ENCODE measurements around the gene LRCH1. TPM values are rescaled to one million over a fixed set of nuclear protein-coding genes. Genes with fewer than 3 reads are reported as not detected.

The LRCH1 gene, protein sequence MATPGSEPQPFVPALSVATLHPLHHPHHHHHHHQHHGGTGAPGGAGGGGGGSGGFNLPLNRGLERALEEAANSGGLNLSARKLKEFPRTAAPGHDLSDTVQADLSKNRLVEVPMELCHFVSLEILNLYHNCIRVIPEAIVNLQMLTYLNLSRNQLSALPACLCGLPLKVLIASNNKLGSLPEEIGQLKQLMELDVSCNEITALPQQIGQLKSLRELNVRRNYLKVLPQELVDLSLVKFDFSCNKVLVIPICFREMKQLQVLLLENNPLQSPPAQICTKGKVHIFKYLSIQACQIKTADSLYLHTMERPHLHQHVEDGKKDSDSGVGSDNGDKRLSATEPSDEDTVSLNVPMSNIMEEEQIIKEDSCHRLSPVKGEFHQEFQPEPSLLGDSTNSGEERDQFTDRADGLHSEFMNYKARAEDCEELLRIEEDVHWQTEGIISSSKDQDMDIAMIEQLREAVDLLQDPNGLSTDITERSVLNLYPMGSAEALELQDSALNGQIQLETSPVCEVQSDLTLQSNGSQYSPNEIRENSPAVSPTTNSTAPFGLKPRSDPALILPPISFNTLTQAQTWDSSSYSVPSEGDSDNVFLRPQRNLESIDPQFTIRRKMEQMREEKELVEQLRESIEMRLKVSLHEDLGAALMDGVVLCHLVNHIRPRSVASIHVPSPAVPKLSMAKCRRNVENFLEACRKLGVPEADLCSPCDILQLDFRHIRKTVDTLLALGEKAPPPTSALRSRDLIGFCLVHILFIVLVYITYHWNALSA
- total RNA-seq = 6.4 and 9.1 TPM in 2 replicates

DNA sequence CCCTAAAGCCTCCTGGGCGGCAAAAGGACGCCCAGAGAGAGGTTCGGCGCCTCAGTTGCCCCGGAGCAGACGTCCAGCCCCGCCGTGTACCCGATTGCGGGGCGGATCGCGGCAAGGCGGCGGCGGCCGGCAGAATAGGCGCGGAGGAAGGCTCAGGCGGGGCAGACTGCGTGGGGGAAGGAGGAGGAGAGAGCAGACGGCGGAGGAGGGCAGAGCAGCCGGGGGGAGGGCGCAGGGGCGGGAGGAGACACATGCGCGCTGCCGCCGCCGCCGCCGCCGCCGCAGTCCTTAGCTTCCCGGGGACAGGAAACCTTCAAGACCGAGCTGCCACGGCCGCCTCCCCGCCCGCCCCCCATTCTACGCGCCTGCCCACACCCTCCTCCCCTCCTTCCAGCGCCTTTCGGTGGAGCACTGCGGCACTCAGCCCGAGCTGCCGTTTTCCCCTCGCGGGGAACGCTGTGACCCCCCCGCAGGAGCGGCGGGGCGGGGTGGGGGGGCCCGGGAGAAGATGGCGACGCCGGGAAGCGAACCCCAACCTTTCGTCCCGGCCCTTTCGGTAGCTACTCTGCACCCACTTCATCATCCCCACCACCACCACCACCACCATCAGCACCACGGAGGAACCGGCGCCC is at the start of gene LRCH1:
LRCH1 (plus strand) TSS at position 282 of the 632 bp plus-strand sequence; CDS start at position 509, 227 bp downstream.

DNA sequence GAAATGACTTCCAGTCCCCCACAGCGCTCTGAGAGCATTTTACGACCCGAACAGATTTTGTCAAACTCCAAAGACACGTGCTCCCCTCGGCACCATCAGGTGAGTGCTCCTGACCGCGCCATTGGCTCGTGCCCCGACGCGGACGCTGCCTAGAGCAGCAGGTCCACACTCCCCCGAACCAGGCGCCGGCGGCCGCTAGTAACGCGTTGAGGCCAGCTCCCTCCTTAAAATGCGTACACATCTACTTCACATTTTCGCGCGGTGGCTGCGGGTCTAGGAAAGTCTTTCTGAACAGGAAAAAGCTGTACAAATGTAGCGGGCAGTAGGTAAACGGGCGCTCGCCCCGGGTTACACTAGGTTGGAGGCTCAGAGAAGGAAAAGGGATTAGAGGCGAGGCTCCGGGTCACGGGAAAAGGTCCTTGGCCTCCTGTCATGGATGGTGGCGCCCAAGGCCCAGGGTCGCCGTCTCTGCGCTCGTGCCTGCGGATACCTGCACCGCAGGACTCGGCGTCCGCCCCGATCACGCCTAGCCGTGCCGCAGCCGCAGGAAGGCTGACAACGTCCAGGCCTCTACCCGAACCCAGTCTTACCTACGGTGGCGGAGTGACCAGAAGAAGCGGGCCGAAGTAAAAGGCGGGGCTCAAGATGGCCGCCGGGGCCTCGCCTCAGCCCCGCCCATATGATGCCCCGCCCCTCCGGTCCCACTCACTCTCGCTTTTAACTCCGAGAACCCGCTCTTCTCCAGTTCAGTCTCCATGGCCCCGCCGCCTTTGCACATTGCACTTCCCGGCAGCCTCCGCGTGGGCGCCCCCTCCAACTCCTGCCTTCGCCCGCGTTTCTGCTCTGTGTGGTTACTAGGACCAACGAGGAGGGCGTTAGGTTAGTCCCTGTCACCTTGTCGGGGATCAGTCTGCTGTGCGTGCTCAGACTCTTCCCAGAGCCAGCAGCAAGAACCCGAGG is 243.8 kb downstream of the LRCH1 start, which contains the start of gene ESD:
ESD (minus strand) TSS at position 647 of the 960 bp plus-strand sequence. CDS start 5,748 bp downstream, outside the sequence.

Other genes starting within 250 kb of the LRCH1 start
- gene RUBCNL, start 165.9 kb upstream of the LRCH1 start, total RNA-seq = not detected in 2 replicates
- gene ESD, start 244.0 kb downstream of the LRCH1 start, total RNA-seq = 60.1 and 63.2 TPM in 2 replicates

All from endothelial cell of coronary artery (primary cell).